GM19452 (cell line): ENCODE measurements around the gene ENGASE.
A peak's percentile ranks its signal among the peaks of the same experiment; 100 is the strongest.
"Not testable (repeated sequence)": the region's sequence is repeated elsewhere in the genome, so short reads cannot be mapped to it uniquely, and the experiment has no call there.

Source experiments
- ATAC-seq: cut with Tn5 transposase; IDR thresholded peaks from one replicate; pipeline ENCODE4 v1.9.1; 2021; ENCODE audit not compliant: unreplicated experiment

The ENGASE gene

DNA sequence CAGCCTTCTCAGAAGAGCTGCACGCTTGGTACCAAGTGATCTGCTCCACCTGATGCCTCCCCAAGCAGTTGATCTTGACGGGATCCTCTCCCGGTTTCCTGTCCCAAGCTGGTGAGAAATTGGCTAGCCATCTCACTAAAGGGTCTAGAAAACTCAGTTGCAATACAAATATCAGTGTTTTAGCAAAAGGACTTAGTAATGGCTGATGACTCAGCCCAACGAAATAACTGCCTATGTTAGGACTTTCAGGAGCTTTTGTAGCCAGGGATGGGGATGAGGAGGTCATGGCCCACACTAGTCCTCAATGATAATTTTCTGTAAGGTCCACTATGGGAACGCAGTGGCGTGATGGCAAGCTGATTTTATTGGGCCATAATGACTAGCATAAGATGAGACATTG lies 23.3 kb upstream of the ENGASE start:
- no peak for ATAC-seq

DNA sequence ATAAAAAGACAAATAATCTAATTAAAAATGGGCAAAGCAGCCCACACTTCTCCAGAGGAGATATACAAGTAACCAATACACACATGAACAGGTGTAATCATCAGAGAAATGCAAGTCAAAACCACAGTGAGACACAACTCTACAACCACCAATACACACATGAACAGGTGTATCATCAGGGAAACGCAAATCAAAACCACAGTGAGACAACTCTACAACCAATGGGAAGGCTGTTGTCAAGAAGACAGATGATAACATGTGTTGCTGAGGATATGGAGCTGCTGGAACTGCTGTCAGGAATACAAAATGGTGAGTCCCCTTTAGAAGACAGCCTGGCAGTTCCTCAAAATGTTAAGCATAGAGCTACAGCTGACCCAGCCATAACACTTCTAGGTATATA lies 22.5 kb upstream of the ENGASE start:
- ATAC-seq: no peak

DNA sequence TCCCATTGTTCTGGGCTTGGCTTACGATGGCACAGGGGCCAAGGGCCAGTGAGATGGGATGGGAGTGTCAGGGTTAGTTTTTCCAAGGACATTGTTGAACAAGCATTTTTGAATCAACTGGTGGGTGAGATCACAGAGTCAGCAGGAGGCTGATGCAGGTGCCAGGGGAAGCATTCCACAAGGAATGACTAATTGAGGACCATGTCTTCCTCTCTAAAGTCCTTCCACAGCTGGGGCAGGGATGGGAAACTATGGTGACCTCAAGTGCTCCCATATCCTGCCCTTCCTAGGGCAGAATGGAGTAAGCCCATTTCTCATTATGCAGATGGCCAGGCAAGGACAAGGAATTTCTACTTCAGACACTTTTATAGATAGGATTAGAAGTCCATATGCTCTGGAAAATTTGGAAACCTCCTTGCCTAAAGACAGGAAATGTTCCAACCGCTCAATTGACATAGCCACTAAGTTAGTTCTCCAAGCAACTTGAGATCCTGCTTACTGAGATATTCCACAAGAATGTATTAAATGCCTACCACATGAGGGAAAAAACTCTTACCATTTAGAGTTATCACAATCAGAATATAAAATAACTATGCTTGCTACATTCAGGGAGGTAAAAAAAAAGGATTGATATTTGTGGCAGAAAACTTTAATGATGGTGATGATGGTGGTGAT lies 21.2 kb upstream of the ENGASE start:
- no peak for ATAC-seq

DNA sequence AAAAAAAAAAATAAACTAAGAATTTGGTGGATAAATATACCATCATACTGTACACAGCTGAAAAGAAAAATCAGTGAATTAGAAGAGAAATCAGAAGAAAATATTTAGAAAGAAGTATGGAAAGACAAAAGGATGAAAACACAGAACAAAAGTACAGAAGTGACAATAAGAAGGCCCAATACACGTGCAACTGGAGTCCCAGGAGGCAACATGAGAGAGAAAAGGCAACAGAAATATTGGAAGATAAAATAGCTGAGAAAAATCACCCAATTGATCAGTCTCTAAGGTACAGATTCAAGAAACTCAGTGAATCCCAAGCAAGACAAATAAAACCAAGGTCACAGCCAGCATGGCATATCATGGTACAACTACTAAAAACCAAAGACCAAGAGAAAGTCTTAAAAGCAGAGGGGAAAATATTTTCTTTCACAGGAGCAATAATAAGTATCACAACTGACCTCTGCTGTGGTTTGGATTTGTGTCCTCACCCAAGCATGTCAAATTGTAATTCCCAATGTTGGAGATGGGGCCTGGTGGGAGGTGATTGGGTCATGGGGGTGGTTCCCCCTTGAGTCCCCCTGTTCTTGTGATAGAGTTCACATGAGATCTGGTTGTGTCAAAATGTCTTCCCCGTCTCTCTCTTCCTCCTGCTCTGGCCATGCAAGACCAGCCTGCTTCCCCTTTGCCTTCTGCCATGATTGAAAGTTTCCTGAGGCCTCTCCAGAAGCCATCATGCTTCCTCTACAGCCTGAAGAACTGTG lies 20.2 kb upstream of the ENGASE start:
- ATAC-seq: no peak

DNA sequence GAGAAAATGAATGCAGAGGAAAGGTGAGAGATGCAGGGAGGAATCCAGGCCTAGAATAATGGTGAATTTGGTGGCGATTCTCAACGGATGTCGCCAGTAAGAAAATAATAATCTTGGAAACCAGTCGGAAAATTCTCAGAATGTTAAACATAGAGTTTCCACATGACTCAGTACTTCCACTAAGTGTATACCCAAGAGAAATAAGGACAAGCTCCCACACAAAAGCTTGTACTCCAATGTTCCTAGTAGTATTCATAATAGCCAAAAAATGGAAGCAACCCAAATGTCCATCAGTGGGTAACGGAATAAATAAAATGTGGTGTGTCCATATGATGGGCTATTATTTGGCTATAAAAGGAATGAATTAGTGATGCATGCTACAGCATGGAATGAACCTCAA lies 19.4 kb upstream of the ENGASE start:
- ATAC-seq: no peak

DNA sequence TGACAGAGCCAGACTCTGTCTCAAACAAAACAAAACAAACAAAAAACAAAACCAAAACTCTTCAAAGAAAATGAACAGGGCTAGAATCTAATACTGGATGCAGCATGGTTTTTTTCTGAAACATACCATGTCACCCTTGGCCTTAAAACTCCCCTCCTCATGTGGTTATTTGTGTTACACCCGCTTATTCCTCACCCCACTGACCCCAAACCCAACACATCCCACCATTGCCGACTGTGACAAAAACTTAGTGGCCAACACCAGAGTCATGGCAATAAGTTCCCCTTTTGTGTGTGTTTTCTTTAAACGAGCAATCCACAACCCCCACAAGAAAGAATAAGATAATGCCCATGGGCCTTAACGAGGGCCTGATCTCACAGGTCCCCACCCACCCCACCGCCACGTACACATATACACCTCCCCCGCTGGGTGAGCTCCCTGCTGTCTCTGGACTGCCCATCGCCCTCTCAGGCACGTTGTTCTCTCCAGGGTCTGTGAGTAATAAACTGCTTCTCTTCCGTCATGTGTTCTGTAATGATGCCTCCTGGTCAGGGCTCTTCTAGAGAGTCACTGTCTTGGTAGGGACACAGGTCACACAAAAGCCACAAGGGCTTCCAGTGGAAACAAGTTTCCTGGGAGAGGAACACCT lies 16.8 kb upstream of the ENGASE start:
- ATAC-seq: no peak

GRCh38 chr17:79062691-79063090 lies 11.9 kb upstream of the ENGASE start:
- ATAC-seq: no peak

GRCh38 chr17:79064026-79064425 lies 10.6 kb upstream of the ENGASE start:
- ATAC-seq: no peak

DNA sequence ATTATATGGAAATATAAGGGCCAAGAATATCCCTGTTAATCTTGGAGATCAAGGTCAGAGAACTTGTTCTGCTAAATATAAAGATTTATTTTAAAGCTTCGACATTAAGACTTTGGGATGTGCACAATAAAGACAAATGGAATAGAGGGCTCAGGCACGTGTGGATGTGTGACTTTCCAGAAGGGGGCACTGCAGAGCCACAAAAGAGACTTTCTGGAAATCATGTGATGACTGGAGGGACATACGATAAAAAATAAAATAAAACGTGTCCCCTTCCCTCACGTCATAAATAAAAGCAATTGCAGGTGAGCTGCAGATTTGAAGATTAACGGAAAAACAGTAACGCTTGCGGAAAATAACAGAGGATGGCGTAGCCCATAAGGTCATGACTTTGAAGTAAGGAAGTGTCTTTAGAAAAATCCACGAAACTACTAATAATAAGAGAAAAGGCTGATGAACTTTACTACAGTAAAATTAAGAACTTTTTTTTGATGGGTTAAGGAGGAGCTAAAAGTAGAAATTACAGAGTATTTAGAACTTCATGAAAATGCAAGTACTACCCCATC lies 9.4 kb upstream of the ENGASE start:
- ATAC-seq: no peak

DNA sequence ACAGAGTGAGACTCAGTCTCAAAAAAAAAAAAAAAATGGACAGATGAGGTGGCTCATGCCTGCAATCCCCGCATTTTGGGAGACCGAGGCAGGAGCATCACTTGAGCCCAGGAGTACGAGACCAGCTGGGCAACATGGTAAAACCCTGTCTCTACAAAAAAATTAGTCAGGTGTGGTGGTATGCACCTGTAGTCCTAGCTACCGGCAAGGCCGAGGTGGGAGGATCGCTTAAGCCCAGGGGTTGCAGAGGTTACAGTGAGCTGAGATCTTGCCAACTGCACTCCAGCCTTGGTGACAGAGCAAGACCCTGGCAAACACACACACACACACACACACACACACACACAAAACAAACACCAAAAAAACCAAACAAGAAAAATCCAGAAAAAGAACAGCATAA lies 7.7 kb upstream of the ENGASE start:
- ATAC-seq: no peak

GRCh38 chr17:79070266-79070880 lies 4.3 kb upstream of the ENGASE start:
- ATAC-seq: no peak

GRCh38 chr17:79071161-79071740 lies 3.4 kb upstream of the ENGASE start:
- no peak for ATAC-seq

- no peak for ATAC-seq
Observed at GRCh38 chr17:79072544-79072943, 2.1 kb upstream of the ENGASE start.

DNA sequence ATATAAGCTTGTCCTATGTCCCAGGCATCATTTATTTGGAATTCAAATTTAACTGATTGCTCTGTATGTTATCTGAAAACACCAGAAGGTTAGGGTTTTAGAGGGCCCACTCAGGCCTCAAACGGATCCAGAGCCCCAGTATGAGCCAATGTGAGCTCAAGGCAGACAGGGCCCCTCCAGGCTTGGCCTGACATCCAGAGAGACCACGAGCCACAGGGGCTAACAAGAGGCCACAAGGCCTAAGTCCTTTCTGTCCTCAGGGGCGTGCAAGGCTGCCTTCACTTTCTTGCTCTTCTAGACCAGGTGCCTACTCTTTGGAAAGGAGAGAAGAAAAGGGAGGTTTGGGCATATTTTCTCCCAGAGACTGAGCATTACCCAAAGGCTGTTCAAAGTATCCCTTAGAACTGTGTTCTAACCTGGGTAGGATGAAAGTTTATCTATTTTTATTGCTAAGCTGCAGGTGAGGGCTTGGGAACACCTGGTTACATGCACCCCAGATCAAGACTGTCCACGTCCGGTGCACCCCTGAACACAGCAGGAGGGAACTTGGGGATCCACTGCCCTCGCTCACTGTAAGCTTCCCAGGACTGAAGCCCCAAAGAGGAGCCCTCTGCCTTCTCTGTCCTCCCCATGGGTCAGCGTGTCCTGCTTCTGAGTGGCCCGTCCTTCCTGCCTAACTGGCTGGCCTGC lies 1.5 kb upstream of the ENGASE start:
- ATAC-seq: no peak

GRCh38 chr17:79073706-79074088 lies 927 bp upstream of the ENGASE start:
- no peak for ATAC-seq

- ATAC-seq: not testable (repeated sequence)
Observed at GRCh38 chr17:79074121-79074648, 439 bp upstream of the ENGASE start.

DNA sequence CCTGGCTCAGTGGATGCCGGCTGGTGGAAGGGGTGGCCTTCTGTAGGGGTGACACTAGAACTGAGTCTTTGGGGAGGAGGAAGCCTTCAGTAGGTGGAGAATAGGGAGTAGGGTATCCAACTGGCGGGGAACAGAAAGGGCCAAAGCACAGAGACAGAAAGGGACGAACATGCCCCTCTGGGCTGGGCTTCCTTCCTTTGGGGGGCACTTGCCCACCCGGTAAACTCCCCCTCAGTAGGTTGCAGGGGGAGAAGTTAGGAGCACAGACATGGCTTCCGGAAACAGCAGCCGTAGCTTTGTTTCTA lies 774 bp downstream of the ENGASE start:
- peak; percentile 13 for ATAC-seq

DNA sequence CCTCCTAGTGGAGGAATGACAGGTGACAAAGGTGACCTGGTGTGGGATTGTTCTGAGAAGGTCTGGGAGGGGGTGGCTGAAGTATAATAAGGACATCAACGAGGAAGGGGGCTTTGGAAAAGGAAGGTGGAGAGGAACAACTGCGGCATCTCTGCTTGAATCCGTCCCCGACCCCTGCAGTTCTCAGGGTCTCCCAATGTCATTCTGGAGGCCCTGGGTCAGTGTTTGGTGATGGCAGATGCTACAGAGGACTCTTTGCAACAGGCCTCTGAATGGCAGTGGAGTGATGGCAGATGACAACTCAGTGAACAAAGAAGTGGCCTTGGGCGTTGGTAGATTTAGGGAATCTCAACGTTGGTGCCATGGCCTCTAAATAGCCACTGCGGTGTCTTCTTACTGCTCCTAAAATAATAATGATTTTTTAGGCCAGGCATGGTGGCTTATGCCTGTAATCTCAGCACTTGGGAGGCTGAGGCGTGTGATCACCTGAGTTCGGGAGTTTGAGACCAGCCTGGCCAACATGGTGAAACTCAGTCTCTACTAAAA lies 1.3 kb downstream of the ENGASE start:
- ATAC-seq: no peak

DNA sequence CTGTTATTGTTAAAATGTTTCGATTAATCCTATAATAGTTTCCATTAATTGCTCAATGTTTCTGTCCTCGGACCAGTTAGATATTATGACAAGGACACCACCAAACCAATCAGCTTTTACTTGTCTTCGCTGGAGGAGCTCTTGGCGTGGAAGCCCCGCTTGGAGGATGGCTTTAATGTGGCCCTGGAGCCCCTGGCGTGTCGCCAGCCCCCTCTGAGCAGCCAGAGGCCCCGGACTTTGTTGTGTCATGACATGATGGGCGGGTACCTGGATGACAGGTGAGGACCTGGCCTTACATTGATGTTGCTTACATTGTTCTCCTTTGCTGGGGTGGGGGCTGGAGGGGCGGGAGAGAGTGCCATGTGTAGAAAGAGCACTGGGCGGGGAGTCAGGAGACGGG lies 3.0 kb downstream of the ENGASE start:
- no peak for ATAC-seq

DNA sequence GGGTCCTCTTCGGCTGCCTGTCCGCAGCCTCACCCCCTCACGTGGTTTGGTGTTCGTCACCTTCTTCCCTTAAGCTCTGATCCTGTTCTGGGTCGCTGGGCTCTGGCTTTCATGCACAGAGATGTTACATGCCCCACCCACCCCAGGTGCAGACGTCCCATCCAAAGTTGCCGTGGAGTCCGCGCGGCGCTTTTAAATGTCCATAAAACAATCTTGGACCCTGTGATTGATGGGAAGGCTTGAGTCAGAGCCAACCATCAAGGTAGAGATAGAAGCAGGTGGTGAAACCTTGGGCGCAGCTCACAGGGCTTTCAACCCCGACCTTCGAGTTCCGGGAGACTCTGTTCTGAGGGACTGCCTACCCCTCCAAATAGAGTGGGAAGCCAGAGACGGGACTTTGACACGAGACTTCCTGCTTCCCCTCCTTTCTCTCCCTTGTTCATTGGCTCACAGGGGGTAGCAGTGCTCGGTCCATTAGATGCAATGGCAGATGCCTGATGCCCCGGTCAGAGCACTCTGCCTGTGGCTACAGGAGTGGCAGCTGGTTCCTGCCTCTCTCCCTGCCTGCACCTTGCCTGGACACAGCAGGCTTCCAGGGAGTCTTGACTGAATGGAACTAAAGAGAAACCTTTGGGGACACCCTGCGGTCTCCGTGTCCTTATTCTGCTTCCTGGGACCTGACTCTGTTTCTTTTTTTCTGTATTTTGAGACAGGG lies 4.0 kb downstream of the ENGASE start:
- ATAC-seq: no peak
